ENCODE results near the gene SPTAN1. TPM values are rescaled to one million over a fixed set of nuclear protein-coding genes. Genes with fewer than 3 reads are reported as not detected.
A peak's percentile ranks its signal among the peaks of the same experiment; 100 is the strongest.
"Not testable (repeated sequence)": the region's sequence is repeated elsewhere in the genome, so short reads cannot be mapped to it uniquely, and the experiment has no call there.

Gene SPTAN1
- total RNA-seq, 1 donor from 2014 or later = 687 TPM

- H3K36me3 ChIP-seq = no peaks in the 10 kb centered on the region
- peak within 1 kb of the TSS; percentile 78 to 84 for H3K4me3 ChIP-seq
- H3K27ac ChIP-seq = peak within 1 kb of the TSS; percentile 91 to 96
- intact Hi-C loops (cut with DNase I) = loop anchor here (1.0 to 2.0 kb wide), 3 partner anchors 21 to 104 kb away; partner anchors contain the start of gene SPTAN1
- peak; percentile 76 to 96 for DNase-seq (ENCODE audit: low spot score in 2 of 2)
- peaks cover 0 to 4% of the 10 kb centered on the region in 2 donors for H3K4me1 ChIP-seq
- no peaks in the 10 kb centered on the region for H3K9me3 ChIP-seq
- TF ChIP-seq CTCF (IDR thresholded peaks at IDR 0.05) = no peak
- H3K27me3 ChIP-seq = no peaks in the 10 kb centered on the region
Measured at GRCh38 chr9:128656416-128657343, 104.3 kb downstream of the SPTAN1 start, which contains the start of gene DYNC2I2. Gene DYNC2I2, minus strand, starts transcription at chr9:128656847. Its CDS starts 121 bp downstream, at chr9:128656726.

- no peaks in the 10 kb centered on the region for H3K27me3 ChIP-seq
- peaks cover 0 to 4% of the 10 kb centered on the region in 2 donors for H3K4me1 ChIP-seq
- intact Hi-C loops (cut with DNase I) = loop anchor here (2.0 kb wide), 1 partner anchor 105 kb away; the partner anchor contains the start of gene SPTAN1
- no peak for DNase-seq (ENCODE audit: low spot score in 2 of 2)
- no peaks in the 10 kb centered on the region for H3K36me3 ChIP-seq
- H3K9me3 ChIP-seq = no peaks in the 10 kb centered on the region
- peak overlapping the region; percentile 91 to 96 for H3K27ac ChIP-seq
- no peak for TF ChIP-seq CTCF (IDR thresholded peaks at IDR 0.05)
- peak overlapping the region; percentile 78 to 84 for H3K4me3 ChIP-seq
Measured at GRCh38 chr9:128657344-128657704, 104.9 kb downstream of the SPTAN1 start.

GRCh38 chr9:128657796-128658195 is 105.4 kb downstream of the SPTAN1 start:
- H3K36me3 ChIP-seq = no peaks in the 10 kb centered on the region
- no peak overlapping the region for H3K4me3 ChIP-seq
- peaks cover 0 to 4% of the 10 kb centered on the region in 2 donors for H3K4me1 ChIP-seq
- intact Hi-C loops (cut with DNase I) = loop anchor here (2.0 kb wide), 1 partner anchor 105 kb away; the partner anchor contains the start of gene SPTAN1
- no peak for TF ChIP-seq CTCF (IDR thresholded peaks at IDR 0.05)
- no peak overlapping the region for H3K27ac ChIP-seq
- H3K27me3 ChIP-seq = no peaks in the 10 kb centered on the region
- no peak for DNase-seq (ENCODE audit: low spot score in 2 of 2)
- H3K9me3 ChIP-seq = no peaks in the 10 kb centered on the region

- intact Hi-C loops (cut with DNase I); H3K4me3 ChIP-seq; H3K36me3 ChIP-seq; DNase-seq (ENCODE audit: low spot score in 2 of 2); H3K27ac ChIP-seq; H3K27me3 ChIP-seq; H3K9me3 ChIP-seq; H3K4me1 ChIP-seq: not testable (repeated sequence)
Measured at GRCh38 chr9:128666481-128666941, 114.1 kb downstream of the SPTAN1 start.

GRCh38 chr9:128669786-128670185 is 117.4 kb downstream of the SPTAN1 start:
- no peak overlapping the region for H3K27ac ChIP-seq
- H3K27me3 ChIP-seq = no peaks in the 10 kb centered on the region
- intact Hi-C loops (cut with DNase I) = no loop called here
- H3K36me3 ChIP-seq = no peaks in the 10 kb centered on the region
- DNase-seq (ENCODE audit: low spot score in 2 of 2) = no peak
- no peak for TF ChIP-seq CTCF (IDR thresholded peaks at IDR 0.05)
- no peaks in the 10 kb centered on the region for H3K9me3 ChIP-seq
- H3K4me3 ChIP-seq = no peak overlapping the region
- no peaks in the 10 kb centered on the region for H3K4me1 ChIP-seq

- intact Hi-C loops (cut with DNase I) = no loop called here
- Histone ChIP-seq H3K36me3 (no peaks in the 10 kb centered on the region), H3K4me3 (no peak overlapping the region), H3K4me1 (no peaks in the 10 kb centered on the region), H3K27ac (no peak overlapping the region), H3K9me3 (no peaks in the 10 kb centered on the region), H3K27me3 (no peaks in the 10 kb centered on the region)
- DNase-seq (ENCODE audit: low spot score in 2 of 2) = no peak
- TF ChIP-seq CTCF (IDR thresholded peaks at IDR 0.05) = no peak
Measured at GRCh38 chr9:128675382-128675781, 123.0 kb downstream of the SPTAN1 start.

Measured in ascending aorta (tissue), 2 donors.